ENCODE results near the gene HAUS1.

- TF ChIP-seq CTCF (IDR thresholded peaks at IDR 0.05; ENCODE audit: insufficient read depth, low read depth, low read length) = no peak
- TF ChIP-seq EZH2 (IDR thresholded peaks at IDR 0.05; ENCODE audit: insufficient read depth, low read length) = no peak
These were observed 65.3 kb downstream of the HAUS1 start for GRCh38 chr18:46169464-46169941.
